ENCODE measurements around the gene OVCH2. TPM values are rescaled to one million over a fixed set of nuclear protein-coding genes. Genes with fewer than 3 reads are reported as not detected.

Gene OVCH2
- total RNA-seq, 4 donors from 2014 or later, result 6.2 to 44.0 (median 20.3) TPM

DNA sequence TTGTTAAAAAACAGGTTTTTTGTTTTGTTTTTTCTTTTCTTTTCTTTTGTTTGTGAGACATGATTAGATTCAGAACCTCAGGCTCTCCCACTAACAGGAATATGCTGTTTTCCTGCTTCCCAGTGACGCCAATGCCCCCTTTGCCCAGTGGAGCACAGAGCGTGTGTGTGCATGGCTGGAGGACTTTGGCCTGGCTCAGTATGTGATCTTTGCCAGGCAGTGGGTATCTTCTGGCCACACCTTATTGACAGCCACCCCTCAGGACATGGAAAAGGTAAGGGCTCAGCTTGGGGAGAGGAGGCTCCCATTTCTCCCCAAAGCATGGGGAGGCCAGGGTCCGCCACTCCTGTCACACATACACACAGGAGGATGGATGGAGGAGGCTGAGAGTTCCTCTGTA, 58.0 kb downstream of the OVCH2 start:
- Histone ChIP-seq H3K27me3 (no peaks in the 10 kb centered on the region), H3K27ac (no peak overlapping the region), H3K4me3 (no peak overlapping the region), H3K4me1 (no peaks in the 10 kb centered on the region), H3K9me3 (no peaks in the 10 kb centered on the region), H3K36me3 (peaks cover 66% of the 10 kb centered on the region)
- no peak for DNase-seq (ENCODE audit: low spot score in 2 of 2)
- WGBS, result 97% methylated on average over 3 of the region's 3 CpGs
- TF ChIP-seq POLR2A (IDR thresholded peaks at IDR 0.05) (no peak), CTCF (IDR thresholded peaks at IDR 0.05) (no peak), EP300 (IDR thresholded peaks at IDR 0.05) (no peak), POLR2AphosphoS5 (IDR thresholded peaks at IDR 0.05) (no peak)

GRCh38 chr11:7646866-7647265, 59.4 kb downstream of the OVCH2 start:
- TF ChIP-seq POLR2A (IDR thresholded peaks at IDR 0.05), result no peak
- no peak for TF ChIP-seq EP300 (IDR thresholded peaks at IDR 0.05)
- no peak for TF ChIP-seq CTCF (IDR thresholded peaks at IDR 0.05)
- no peak for TF ChIP-seq POLR2AphosphoS5 (IDR thresholded peaks at IDR 0.05)
- WGBS, result 91% methylated on average over 2 of the region's 2 CpGs
- Histone ChIP-seq H3K36me3 (peaks cover 66% of the 10 kb centered on the region), H3K4me1 (peaks cover 3% of the 10 kb centered on the region), H3K27ac (no peak overlapping the region), H3K4me3 (no peak overlapping the region), H3K27me3 (no peaks in the 10 kb centered on the region), H3K9me3 (no peaks in the 10 kb centered on the region)
- DNase-seq (ENCODE audit: low spot score in 2 of 2), result no peak

DNA sequence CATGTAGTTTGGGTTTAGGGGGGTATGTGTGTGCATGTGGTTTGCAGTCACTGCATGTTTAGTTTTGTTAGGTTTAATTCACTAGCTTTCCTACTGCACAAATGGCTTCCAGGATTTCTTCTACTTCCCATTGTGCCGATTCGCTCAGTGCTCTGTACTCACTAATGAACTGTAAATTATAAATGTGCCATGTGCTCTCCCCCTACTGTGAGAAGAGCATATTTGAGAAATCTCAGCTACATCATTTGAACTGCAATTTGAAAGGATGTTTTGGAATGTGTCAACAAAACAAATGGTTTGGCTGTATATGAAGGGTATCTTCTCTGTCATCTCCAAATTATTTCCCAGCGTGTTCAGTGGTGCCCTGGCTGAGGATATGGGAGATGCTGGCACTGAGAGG, 61.1 kb downstream of the OVCH2 start:
- no peak for TF ChIP-seq POLR2A (IDR thresholded peaks at IDR 0.05)
- no peak for TF ChIP-seq EP300 (IDR thresholded peaks at IDR 0.05)
- no peak for TF ChIP-seq CTCF (IDR thresholded peaks at IDR 0.05)
- TF ChIP-seq POLR2AphosphoS5 (IDR thresholded peaks at IDR 0.05), result no peak
- 80% methylated on average over 3 of the region's 3 CpGs for WGBS
- peaks cover 66% of the 10 kb centered on the region for H3K36me3 ChIP-seq

GRCh38 chr11:7643314-7643713, 63.0 kb downstream of the OVCH2 start:
- 87% methylated on average over 4 of the region's 4 CpGs for WGBS
- H3K4me1 ChIP-seq, result peaks cover 21% of the 10 kb centered on the region
- H3K27me3 ChIP-seq, result no peaks in the 10 kb centered on the region
- no peak overlapping the region for H3K4me3 ChIP-seq
- TF ChIP-seq POLR2A (IDR thresholded peaks at IDR 0.05), result no peak
- no peak for TF ChIP-seq POLR2AphosphoS5 (IDR thresholded peaks at IDR 0.05)
- no peak for TF ChIP-seq EP300 (IDR thresholded peaks at IDR 0.05)
- TF ChIP-seq CTCF (IDR thresholded peaks at IDR 0.05), result no peak
- no peaks in the 10 kb centered on the region for H3K9me3 ChIP-seq
- no peak overlapping the region for H3K27ac ChIP-seq
- peaks cover 50% of the 10 kb centered on the region for H3K36me3 ChIP-seq
- DNase-seq (ENCODE audit: low spot score in 2 of 2), result no peak

More for the DNA sequence above, 61.1 kb downstream of the OVCH2 start:
- Histone ChIP-seq H3K9me3 (no peaks in the 10 kb centered on the region), H3K4me3 (no peak overlapping the region), H3K27ac (no peak overlapping the region), H3K4me1 (peaks cover 3% of the 10 kb centered on the region), H3K27me3 (no peaks in the 10 kb centered on the region)
- DNase-seq (ENCODE audit: low spot score in 2 of 2), result no peak

GRCh38 chr11:7642747-7643146, 63.5 kb downstream of the OVCH2 start:
- Histone ChIP-seq H3K9me3 (no peaks in the 10 kb centered on the region), H3K4me1 (peaks cover 27% of the 10 kb centered on the region), H3K36me3 (peaks cover 50% of the 10 kb centered on the region), H3K27ac (no peak overlapping the region), H3K27me3 (no peaks in the 10 kb centered on the region), H3K4me3 (no peak overlapping the region)
- WGBS, result 31% methylated on average over 4 of the region's 4 CpGs
- TF ChIP-seq POLR2AphosphoS5 (IDR thresholded peaks at IDR 0.05), result no peak
- no peak for TF ChIP-seq POLR2A (IDR thresholded peaks at IDR 0.05)
- TF ChIP-seq EP300 (IDR thresholded peaks at IDR 0.05), result no peak
- no peak for TF ChIP-seq CTCF (IDR thresholded peaks at IDR 0.05)
- no peak for DNase-seq (ENCODE audit: low spot score in 2 of 2)
